NT2/D1 (cell line): Measurements from ENCODE around the gene BBOF1.
A peak's percentile ranks its signal among the peaks of the same experiment; 100 is the strongest.
"Not testable (repeated sequence)": the region's sequence is repeated elsewhere in the genome, so short reads cannot be mapped to it uniquely, and the experiment has no call there.

Experiments
- DNase-seq: peaks from one replicate; pipeline ENCODE4 v3.0.0-alpha.2; 2011; ENCODE audit warnings: low read depth, low spot score
- H3K27me3 ChIP-seq: 2 replicates; pipeline ENCODE4 v1.6.0; 2011; ENCODE audit warnings: mild to moderate bottlenecking; ENCODE audit not compliant: insufficient read length, insufficient read depth
- H3K36me3 ChIP-seq: 2 replicates; pipeline ENCODE4 v1.6.1; 2011; ENCODE audit warnings: mild to moderate bottlenecking, low read length, mixed read lengths; ENCODE audit not compliant: insufficient read depth, insufficient read length
- H3K4me1 ChIP-seq: 2 replicates; pipeline ENCODE4 v1.5.1; 2011; ENCODE audit not compliant: insufficient read depth, insufficient read length
- H3K4me3 ChIP-seq: 2 replicates; pipeline ENCODE4 v1.5.1; 2011; ENCODE audit warnings: low read depth; ENCODE audit not compliant: insufficient read length
- H3K9ac ChIP-seq: 2 replicates; pipeline ENCODE4 v1.6.0; 2011; ENCODE audit warnings: low read depth; ENCODE audit not compliant: insufficient read length
- H3K9me3 ChIP-seq: 2 replicates; pipeline ENCODE4 v1.5.1; 2011; ENCODE audit warnings: mild to moderate bottlenecking, low read length; ENCODE audit not compliant: insufficient read depth
- SUZ12 ChIP-seq: IDR thresholded peaks from 2 replicates; pipeline ENCODE4 v1.6.1; 2011; ENCODE audit not compliant: insufficient read length, insufficient read depth; ENCODE audit errors: extremely low read depth
- YY1 ChIP-seq: IDR thresholded peaks from 2 replicates; pipeline ENCODE4 v1.6.1; 2011; ENCODE audit not compliant: insufficient read length, insufficient read depth
- ZNF274 ChIP-seq: IDR thresholded peaks from 2 replicates; pipeline ENCODE4 v1.6.1; 2011; ENCODE audit warnings: mild to moderate bottlenecking, low read depth, low read length

Gene BBOF1

GRCh38 chr14:74083784-74084276 is 64.7 kb downstream of the BBOF1 start:
- no peaks in the 10 kb centered on the region for H3K36me3 ChIP-seq
- no peaks in the 10 kb centered on the region for H3K27me3 ChIP-seq
- no peaks in the 10 kb centered on the region for H3K4me1 ChIP-seq
- TF ChIP-seq ZNF274 (no peak), YY1 (no peak), SUZ12 (no peak)
- peak overlapping the region; percentile 82 for H3K4me3 ChIP-seq
- peak overlapping the region; percentile 85 for H3K9ac ChIP-seq
- no peak for DNase-seq
- H3K9me3 ChIP-seq = no peaks in the 10 kb centered on the region

DNA sequence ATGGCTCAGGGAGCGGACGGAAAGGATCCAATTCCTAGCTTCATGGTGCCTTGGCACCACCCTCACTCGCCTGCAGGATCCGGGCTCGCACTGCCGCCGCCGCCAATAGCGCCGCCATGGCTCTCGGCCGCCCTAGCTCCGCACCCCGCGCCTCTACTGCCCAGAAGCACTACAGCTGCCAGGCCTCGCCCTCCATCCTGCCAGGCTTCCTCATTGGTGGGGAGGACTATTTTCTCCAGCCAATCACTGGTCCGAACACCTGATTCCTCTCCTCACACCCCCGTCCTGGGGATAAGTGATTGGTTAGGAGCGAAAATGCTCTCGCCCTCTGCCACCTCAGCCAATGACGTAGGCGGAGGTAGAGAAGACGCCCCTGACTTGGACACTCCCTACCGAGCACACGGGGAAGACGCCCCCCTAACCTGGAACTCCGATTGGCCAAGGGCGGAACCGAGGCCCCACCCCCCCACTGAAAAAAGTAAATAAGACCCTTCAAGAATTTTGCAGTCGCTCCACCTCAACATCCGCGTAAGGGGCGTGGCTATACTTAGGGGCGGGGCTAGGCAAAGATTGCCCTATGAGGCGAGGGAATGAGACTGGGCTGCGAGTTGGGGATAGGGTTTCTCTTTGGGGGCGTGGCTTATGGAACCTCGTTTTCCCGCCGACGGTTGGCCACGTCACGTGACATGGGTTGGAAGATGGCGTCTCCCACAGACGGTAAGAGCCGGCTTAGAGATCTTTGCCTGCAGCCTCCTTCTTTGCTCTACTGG is 65.3 kb downstream of the BBOF1 start, which contains the start of the genes ALDH6A1 and LIN52:
Gene ALDH6A1 (minus strand): TSS at position 177 of the 770 bp plus-strand sequence. CDS start 59 bp downstream, at position 118.
Gene LIN52 (plus strand): TSS at position 680 of the 770 bp plus-strand sequence. CDS start 19 bp downstream, at position 699.
- Histone ChIP-seq H3K27me3 (no peaks in the 10 kb centered on the region), H3K36me3 (no peaks in the 10 kb centered on the region), H3K9me3 (no peaks in the 10 kb centered on the region), H3K9ac (peak within 1 kb of the TSS; percentile 87), H3K4me1 (no peaks in the 10 kb centered on the region), H3K4me3 (peak within 1 kb of the TSS; percentile 82)
- DNase-seq = peak; percentile 98
- TF ChIP-seq YY1 (peak; percentile 69), SUZ12 (no peak)

GRCh38 chr14:74085047-74085637 is 66.0 kb downstream of the BBOF1 start:
- Histone ChIP-seq H3K4me3 (peak overlapping the region; percentile 75), H3K9me3 (no peaks in the 10 kb centered on the region), H3K9ac (peak overlapping the region; percentile 87), H3K36me3 (no peaks in the 10 kb centered on the region), H3K4me1 (no peaks in the 10 kb centered on the region), H3K27me3 (no peaks in the 10 kb centered on the region)
- DNase-seq = no peak
- no peak for TF ChIP-seq SUZ12
- TF ChIP-seq ZNF274 = no peak
- TF ChIP-seq YY1 = no peak

DNA sequence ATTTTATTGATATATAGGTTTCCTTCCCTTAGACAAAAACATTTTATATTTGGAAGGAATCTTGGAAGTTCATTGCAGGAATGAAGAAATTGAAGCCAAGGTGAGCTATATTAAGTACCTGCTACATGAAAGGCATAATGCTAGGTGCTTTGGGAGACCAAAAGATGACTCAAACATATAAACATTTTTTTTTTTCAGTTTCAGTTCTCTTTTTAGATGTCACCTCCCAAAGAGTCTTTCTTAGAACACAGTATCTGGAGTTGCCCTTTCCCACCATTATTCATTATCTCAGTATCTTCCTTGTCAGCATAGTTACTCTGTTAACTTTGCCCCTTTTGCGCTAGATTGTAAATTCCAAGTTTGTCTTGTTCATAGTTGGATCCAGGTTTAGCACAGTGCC is 66.7 kb downstream of the BBOF1 start:
- H3K9ac ChIP-seq = peak overlapping the region; percentile 87
- no peaks in the 10 kb centered on the region for H3K36me3 ChIP-seq
- peak overlapping the region; percentile 75 for H3K4me3 ChIP-seq
- no peaks in the 10 kb centered on the region for H3K4me1 ChIP-seq
- TF ChIP-seq ZNF274 (no peak), SUZ12 (no peak), YY1 (no peak)
- no peak for DNase-seq
- H3K9me3 ChIP-seq = no peaks in the 10 kb centered on the region
- no peaks in the 10 kb centered on the region for H3K27me3 ChIP-seq

- no peak overlapping the region for H3K4me3 ChIP-seq
- no peak overlapping the region for H3K9ac ChIP-seq
- H3K27me3 ChIP-seq = no peaks in the 10 kb centered on the region
- no peaks in the 10 kb centered on the region for H3K9me3 ChIP-seq
- no peak for TF ChIP-seq ZNF274
- TF ChIP-seq SUZ12 = no peak
- TF ChIP-seq YY1 = no peak
- DNase-seq = no peak
- no peaks in the 10 kb centered on the region for H3K4me1 ChIP-seq
- H3K36me3 ChIP-seq = peaks cover 4% of the 10 kb centered on the region
These were observed 70.3 kb downstream of the BBOF1 start for GRCh38 chr14:74089251-74090020.

DNA sequence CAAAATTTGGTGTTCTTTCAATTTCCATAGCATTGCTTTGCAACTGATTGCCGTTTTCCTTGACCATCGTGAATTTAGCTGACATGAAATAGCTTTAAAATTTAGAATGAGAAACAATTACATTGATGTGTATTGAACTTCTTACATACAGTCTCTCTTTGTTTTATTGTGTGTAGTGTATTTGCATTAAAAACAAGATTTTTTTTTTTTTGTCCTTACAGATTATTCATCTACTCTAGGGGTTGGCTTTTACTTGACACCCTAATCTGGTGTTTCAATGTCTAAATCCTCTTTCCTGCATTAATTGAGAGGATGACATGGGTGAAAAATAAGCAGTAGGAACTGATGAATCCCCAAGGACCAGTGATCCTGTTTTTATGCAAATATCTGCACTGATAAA is 86.2 kb downstream of the BBOF1 start:
- TF ChIP-seq SUZ12 (no peak), ZNF274 (no peak), YY1 (no peak)

DNA sequence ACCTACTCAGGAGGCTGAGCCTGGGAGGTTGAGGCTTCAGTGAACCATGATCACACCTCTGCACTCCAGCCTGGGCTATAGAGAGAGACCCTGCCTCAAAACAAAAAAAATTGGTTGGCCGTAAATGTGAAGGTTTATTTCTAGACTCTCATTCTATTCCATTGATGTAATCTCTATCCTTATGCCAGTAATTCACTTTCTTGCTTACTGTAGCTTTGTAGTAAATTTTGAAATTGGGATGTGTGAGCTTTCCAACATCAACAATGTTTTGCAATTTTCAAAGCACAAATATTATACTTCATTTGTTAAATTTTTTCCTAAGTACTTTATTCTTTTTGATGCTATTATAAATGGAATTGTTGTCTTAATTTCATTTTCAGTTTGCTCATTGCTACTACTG is 90.2 kb downstream of the BBOF1 start:
- Histone ChIP-seq H3K36me3 (peaks cover 18% of the 10 kb centered on the region), H3K9me3 (no peaks in the 10 kb centered on the region), H3K4me3 (no peak overlapping the region), H3K4me1 (no peaks in the 10 kb centered on the region), H3K9ac (no peak overlapping the region), H3K27me3 (no peaks in the 10 kb centered on the region)
- DNase-seq = no peak
- no peak for TF ChIP-seq YY1
- no peak for TF ChIP-seq SUZ12
- no peak for TF ChIP-seq ZNF274

More for the DNA sequence above, 86.2 kb downstream of the BBOF1 start:
- peaks cover 22% of the 10 kb centered on the region for H3K36me3 ChIP-seq
- H3K4me1 ChIP-seq = no peaks in the 10 kb centered on the region
- H3K9me3 ChIP-seq = no peaks in the 10 kb centered on the region
- DNase-seq = no peak
- no peak overlapping the region for H3K4me3 ChIP-seq
- H3K9ac ChIP-seq = no peak overlapping the region
- H3K27me3 ChIP-seq = no peaks in the 10 kb centered on the region

- peaks cover 12% of the 10 kb centered on the region for H3K36me3 ChIP-seq
- DNase-seq = peak; percentile 15
- not testable (repeated sequence) for H3K4me1 ChIP-seq, H3K9me3 ChIP-seq, H3K9ac ChIP-seq, H3K4me3 ChIP-seq, H3K27me3 ChIP-seq
These were observed 92.5 kb downstream of the BBOF1 start for GRCh38 chr14:74111395-74112216.
